Measurements from ENCODE around the gene TACC3.

DNA sequence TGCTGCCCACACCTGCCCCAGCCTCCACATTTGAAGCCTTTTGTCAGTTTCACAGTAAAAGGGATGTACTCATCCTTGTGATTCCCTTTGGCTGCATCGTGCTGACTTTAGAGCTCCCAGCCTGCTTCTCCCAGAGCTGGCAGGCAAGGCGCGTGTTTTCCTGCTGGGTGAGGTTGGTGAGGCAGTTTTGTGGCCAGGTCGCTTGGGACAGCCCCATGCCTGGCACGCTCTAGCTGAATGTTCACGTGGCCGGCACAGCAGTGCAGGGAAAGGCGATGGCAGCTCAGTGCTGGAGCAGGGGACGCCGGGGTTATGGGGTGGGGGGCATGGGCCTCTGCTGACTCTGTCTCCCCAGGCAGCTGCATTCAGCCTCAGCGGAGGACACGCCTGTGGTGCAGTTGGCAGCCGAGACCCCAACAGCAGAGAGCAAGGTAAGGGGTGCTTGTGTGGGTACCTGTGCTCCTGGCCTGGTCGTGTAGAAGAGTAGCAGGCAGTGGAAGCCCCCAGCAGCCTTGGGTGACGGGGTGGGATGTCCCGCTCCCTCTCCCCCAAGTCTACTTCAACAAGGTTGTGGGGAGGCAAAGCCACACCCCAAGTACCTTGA, 9.3 kb downstream of the TACC3 start:
- TF ChIP-seq EP300 (IDR thresholded peaks at IDR 0.05) (no peak), POLR2A (IDR thresholded peaks at IDR 0.05) (no peak), POLR2AphosphoS5 (IDR thresholded peaks at IDR 0.05) (no peak)
- TF ChIP-seq, protein P1, sequence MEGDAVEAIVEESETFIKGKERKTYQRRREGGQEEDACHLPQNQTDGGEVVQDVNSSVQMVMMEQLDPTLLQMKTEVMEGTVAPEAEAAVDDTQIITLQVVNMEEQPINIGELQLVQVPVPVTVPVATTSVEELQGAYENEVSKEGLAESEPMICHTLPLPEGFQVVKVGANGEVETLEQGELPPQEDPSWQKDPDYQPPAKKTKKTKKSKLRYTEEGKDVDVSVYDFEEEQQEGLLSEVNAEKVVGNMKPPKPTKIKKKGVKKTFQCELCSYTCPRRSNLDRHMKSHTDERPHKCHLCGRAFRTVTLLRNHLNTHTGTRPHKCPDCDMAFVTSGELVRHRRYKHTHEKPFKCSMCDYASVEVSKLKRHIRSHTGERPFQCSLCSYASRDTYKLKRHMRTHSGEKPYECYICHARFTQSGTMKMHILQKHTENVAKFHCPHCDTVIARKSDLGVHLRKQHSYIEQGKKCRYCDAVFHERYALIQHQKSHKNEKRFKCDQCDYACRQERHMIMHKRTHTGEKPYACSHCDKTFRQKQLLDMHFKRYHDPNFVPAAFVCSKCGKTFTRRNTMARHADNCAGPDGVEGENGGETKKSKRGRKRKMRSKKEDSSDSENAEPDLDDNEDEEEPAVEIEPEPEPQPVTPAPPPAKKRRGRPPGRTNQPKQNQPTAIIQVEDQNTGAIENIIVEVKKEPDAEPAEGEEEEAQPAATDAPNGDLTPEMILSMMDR (IDR thresholded peaks at IDR 0.05) = no peak

Measured in upper lobe of left lung (tissue), 4 donors.